Ectodermal cell (in vitro differentiated cells): ENCODE results near the gene RANBP6.
"Not testable (repeated sequence)": the region's sequence is repeated elsewhere in the genome, so short reads cannot be mapped to it uniquely, and the experiment has no call there.

ENCODE experiments used
- H3K27ac ChIP-seq: 2 replicates; pipeline ENCODE4 v1.7.0; 2013; ENCODE audit warnings: mild to moderate bottlenecking, low read depth, low read length; ENCODE audit not compliant: insufficient read depth, poor library complexity, severe bottlenecking
- H3K27me3 ChIP-seq: 2 replicates; pipeline ENCODE4 v1.7.0; 2013; ENCODE audit warnings: mild to moderate bottlenecking, low read length; ENCODE audit not compliant: insufficient read depth, control insufficient read depth, poor library complexity, severe bottlenecking
- H3K36me3 ChIP-seq: one replicate; pipeline ENCODE4 v1.7.0; 2013; ENCODE audit warnings: low read length; ENCODE audit not compliant: control insufficient read depth, insufficient read depth
- H3K4me1 ChIP-seq: one replicate; pipeline ENCODE4 v1.7.0; 2013; ENCODE audit warnings: low read length; ENCODE audit not compliant: control insufficient read depth, insufficient read depth
- H3K4me3 ChIP-seq: 2 replicates; pipeline ENCODE4 v1.7.0; 2013; ENCODE audit warnings: low read depth, low read length, control low read depth; ENCODE audit not compliant: insufficient read depth
- H3K9me3 ChIP-seq: 2 replicates; pipeline ENCODE4 v1.7.0; 2013; ENCODE audit warnings: mild to moderate bottlenecking, low read length, moderate library complexity; ENCODE audit not compliant: control insufficient read depth
- WGBS, 2 experiments: methylation state at CpG; one replicate each; pipeline ENCODE4 v1.1.7; 2013; ENCODE audit warnings: missing lambda C conversion rate in 2 of 2; 5-methylcytosine and 5-hydroxymethylcytosine counted together

RANBP6 gene

DNA sequence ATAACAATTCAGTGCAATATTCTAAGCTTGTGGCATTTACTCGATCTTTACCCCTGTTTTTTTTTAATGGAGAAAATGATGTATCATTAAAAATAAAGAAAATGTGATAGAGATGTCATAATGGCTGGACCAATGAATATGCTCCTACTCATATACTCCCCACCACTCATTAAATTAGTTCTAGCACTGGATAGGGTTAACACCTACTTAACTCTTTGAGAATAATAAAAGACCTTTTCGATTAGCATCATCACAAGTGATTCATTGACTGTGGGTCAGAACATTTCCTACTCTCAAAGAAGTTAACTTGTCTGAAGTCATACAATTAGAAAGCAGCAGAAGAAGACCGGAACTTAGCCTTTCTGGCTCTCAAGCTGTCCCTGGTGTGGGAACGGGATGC is 31.6 kb upstream of the RANBP6 start:
- H3K9me3 ChIP-seq, result no peaks in the 10 kb centered on the region
- no peak overlapping the region for H3K4me3 ChIP-seq
- no peaks in the 10 kb centered on the region for H3K27me3 ChIP-seq
- no peak overlapping the region for H3K27ac ChIP-seq
- H3K4me1 ChIP-seq, result no peaks in the 10 kb centered on the region
- H3K36me3 ChIP-seq, result no peaks in the 10 kb centered on the region
- 96 to 98% methylated on average over 3 of the region's 4 CpGs for WGBS, 2 experiments

GRCh38 chr9:6045364-6045763 is 29.9 kb upstream of the RANBP6 start:
- Histone ChIP-seq H3K36me3 (no peaks in the 10 kb centered on the region), H3K9me3 (no peaks in the 10 kb centered on the region), H3K27ac (no peak overlapping the region), H3K4me1 (no peaks in the 10 kb centered on the region), H3K27me3 (no peaks in the 10 kb centered on the region), H3K4me3 (no peak overlapping the region)
- 91 to 96% methylated on average over 4 of the region's 4 CpGs for WGBS, 2 experiments

GRCh38 chr9:6040077-6040476 is 24.7 kb upstream of the RANBP6 start:
- Histone ChIP-seq H3K4me3 (no peak overlapping the region), H3K27ac (no peak overlapping the region), H3K4me1 (no peaks in the 10 kb centered on the region), H3K9me3 (no peaks in the 10 kb centered on the region), H3K27me3 (no peaks in the 10 kb centered on the region), H3K36me3 (no peaks in the 10 kb centered on the region)
- WGBS, 2 experiments, result 89 to 94% methylated on average over 3 of the region's 3 CpGs

DNA sequence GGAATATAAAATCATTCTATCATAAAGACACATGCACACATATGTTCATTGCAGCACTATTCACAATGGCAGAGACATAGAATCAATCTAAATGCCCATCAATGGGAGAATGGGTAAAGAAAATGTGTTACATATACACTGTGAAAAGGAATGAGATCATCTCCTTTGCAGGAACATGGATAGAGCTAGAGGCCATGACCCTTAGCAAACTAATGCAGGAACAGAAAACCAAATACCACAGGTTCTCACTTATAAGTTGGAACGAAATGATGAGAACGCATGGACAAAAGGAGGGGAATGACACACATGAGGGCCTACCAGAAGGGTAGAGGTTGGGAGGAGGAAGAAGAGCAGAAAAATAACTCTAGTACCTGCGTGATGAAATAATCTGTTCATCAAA is 21.0 kb upstream of the RANBP6 start:
- no peak overlapping the region for H3K4me3 ChIP-seq
- WGBS, 2 experiments, result 82 to 92% methylated on average over 3 of the region's 3 CpGs
- no peaks in the 10 kb centered on the region for H3K9me3 ChIP-seq
- no peak overlapping the region for H3K27ac ChIP-seq
- H3K27me3 ChIP-seq, result no peaks in the 10 kb centered on the region
- H3K4me1 ChIP-seq, result no peaks in the 10 kb centered on the region
- no peaks in the 10 kb centered on the region for H3K36me3 ChIP-seq

DNA sequence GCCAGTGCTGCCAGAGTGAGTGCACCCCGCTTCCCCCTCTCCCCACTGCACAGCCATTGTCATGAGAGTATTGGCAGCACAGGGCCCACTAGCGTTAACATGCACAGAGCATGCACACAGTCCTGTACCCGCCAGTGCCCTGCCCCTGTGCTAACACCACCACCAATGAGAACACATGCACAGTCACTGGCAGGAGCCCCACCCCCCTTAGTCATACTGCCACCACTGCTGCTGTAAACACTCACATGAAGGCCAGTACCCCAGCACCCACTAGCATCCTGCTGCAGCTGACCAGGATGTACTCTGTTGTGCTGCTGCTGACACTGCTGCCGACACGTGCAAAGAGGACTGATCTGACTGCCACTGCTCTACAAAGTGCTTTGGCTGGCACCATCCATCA is 19.5 kb upstream of the RANBP6 start:
- no peak overlapping the region for H3K27ac ChIP-seq
- no peaks in the 10 kb centered on the region for H3K9me3 ChIP-seq
- WGBS, 2 experiments, result 88 to 91% methylated on average over 5 of the region's 5 CpGs
- H3K4me3 ChIP-seq, result no peak overlapping the region
- H3K36me3 ChIP-seq, result no peaks in the 10 kb centered on the region
- H3K27me3 ChIP-seq, result no peaks in the 10 kb centered on the region
- H3K4me1 ChIP-seq, result no peaks in the 10 kb centered on the region

GRCh38 chr9:6029604-6030274 is 14.3 kb upstream of the RANBP6 start:
- no peaks in the 10 kb centered on the region for H3K9me3 ChIP-seq
- no peaks in the 10 kb centered on the region for H3K27me3 ChIP-seq
- WGBS, 2 experiments, result 92 to 100% methylated on average over 4 of the region's 4 CpGs
- no peak overlapping the region for H3K4me3 ChIP-seq
- H3K36me3 ChIP-seq, result no peaks in the 10 kb centered on the region
- no peaks in the 10 kb centered on the region for H3K4me1 ChIP-seq
- no peak overlapping the region for H3K27ac ChIP-seq

DNA sequence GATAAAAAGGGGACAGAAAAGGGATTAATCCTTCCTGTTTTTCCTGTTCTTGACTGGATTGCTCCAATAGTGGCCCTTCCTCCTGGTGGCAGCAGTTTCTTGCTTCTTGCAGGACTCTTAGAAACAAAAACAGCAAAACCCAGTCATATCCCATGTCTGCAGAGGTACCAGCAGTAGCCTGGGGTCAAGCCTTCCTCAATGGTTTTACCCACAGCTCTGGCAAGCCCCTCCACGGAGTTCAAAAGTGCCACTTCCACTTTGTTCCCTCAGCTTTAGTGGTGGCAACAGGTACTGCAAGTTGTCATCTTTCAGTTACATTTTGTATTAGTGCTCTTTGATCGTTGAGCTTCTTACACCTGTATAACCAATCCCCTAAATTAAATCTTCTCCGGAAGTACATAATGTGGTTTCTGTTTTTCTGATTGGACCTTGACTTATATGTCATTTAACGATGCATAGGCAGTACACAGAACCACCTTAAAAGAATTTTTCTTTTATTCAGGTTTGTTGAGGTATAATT is 8.7 kb upstream of the RANBP6 start:
- H3K27ac ChIP-seq, result no peak overlapping the region
- H3K36me3 ChIP-seq, result no peaks in the 10 kb centered on the region
- no peaks in the 10 kb centered on the region for H3K9me3 ChIP-seq
- H3K4me1 ChIP-seq, result no peaks in the 10 kb centered on the region
- H3K27me3 ChIP-seq, result no peaks in the 10 kb centered on the region
- no peak overlapping the region for H3K4me3 ChIP-seq
- WGBS, 2 experiments, result 50 to 68% methylated on average over 2 to 3 of the region's 4 CpGs

- H3K9me3 ChIP-seq, H3K27me3 ChIP-seq, H3K36me3 ChIP-seq, H3K4me3 ChIP-seq, H3K27ac ChIP-seq: not testable (repeated sequence)
- 93 to 95% methylated on average over 10 of the region's 10 CpGs for WGBS, 2 experiments
- H3K4me1 ChIP-seq, result peaks cover 14% of the 10 kb centered on the region
Observed at GRCh38 chr9:6016975-6017374, 1.6 kb upstream of the RANBP6 start.

DNA sequence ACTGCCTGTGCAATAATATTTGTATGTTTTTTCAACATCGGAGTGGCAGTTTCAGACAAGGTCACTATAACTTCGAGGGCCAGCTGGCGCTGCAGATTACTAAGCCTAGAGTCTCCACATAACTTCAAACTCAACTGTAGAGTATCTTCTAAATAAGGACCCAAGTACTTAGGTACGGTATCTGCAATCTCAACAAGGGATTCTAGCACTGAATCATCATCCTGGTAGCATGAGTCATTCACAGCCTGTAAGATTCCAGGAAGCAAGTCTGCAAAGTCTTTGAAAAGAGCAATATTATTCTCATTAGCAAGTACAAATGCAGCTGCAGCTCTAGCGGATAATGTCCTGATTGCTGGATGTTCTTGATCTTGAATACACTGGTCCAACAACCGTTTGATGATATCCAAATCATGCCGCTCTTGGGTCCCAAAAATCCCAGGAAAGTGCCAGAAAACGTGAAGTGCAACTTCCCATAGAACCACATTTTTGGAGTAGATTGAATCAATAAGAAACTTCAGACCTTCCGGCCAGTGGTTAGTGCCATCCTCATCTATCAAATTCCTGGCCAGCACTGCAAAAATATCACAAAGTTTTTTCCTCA is 654 bp downstream of the RANBP6 start:
- 19 to 29% methylated on average over 9 of the region's 9 CpGs for WGBS, 2 experiments
- Histone ChIP-seq H3K4me1 (peaks cover 14% of the 10 kb centered on the region), H3K36me3 (no peaks in the 10 kb centered on the region), H3K27ac (peak overlapping the region; percentile 82), H3K9me3 (no peaks in the 10 kb centered on the region), H3K4me3 (peak overlapping the region; percentile 90), H3K27me3 (no peaks in the 10 kb centered on the region)

DNA sequence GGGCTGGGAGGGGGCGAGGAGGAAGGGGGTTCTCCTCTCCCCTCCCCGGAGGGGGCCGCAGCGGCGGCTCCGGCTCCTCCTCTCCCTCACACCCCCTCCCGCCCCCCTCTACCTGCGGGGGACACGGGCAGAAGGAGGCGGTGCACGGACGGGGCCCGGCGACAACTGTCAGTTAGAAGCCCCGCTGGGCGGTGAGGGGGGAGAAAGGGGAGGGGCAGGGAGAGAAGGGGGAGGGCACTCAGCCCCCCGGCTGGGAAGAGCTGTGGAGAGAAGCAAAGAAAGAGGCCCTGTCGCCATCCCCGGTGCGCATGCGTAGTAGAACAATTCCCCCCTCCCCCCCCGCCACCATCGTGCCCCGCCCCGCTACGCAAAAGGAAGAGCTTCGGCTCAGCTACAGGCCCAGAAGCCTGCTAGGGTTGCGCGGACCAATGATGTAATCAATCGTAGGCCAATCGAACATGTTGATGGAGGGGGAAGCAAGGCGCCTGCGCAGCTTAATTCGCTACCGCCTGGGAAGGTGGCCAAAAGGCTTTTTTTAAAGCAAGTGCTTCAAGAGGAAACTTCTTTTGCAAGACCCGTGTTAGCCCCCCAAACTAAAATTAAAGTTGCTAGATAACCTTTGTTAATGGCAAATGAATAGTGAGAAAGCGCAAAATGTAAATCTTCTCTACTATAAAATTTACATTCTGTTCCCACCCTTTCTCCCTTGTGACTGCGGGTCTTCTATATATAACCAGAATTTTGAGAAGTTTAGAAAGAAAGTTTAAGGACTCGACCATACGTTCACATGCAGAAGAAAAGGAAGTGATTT is 7.0 kb downstream of the RANBP6 start:
- Histone ChIP-seq H3K4me3 (peak overlapping the region; percentile 82), H3K27ac (peak overlapping the region; percentile 92), H3K4me1 (peaks cover 2% of the 10 kb centered on the region), H3K36me3 (no peaks in the 10 kb centered on the region), H3K27me3 (no peaks in the 10 kb centered on the region), H3K9me3 (no peaks in the 10 kb centered on the region)
- WGBS, 2 experiments, result 3 to 4% methylated on average over 28 to 34 of the region's 40 CpGs
